IPS-18c (cell line): Measurements from ENCODE around the gene LIN54.
"Not testable (repeated sequence)": the region's sequence is repeated elsewhere in the genome, so short reads cannot be mapped to it uniquely, and the experiment has no call there.

ENCODE experiments used
- H3K4me3 ChIP-seq: 2 replicates; pipeline ENCODE4 v1.7.0; 2013; ENCODE audit warnings: low read depth, mild to moderate bottlenecking, low read length, moderate library complexity; ENCODE audit not compliant: insufficient read depth
- H3K9me3 ChIP-seq: one replicate; pipeline ENCODE4 v1.6.1; 2013; ENCODE audit warnings: mild to moderate bottlenecking, low read length, moderate library complexity; ENCODE audit not compliant: control insufficient read depth, insufficient read depth

LIN54 gene

DNA sequence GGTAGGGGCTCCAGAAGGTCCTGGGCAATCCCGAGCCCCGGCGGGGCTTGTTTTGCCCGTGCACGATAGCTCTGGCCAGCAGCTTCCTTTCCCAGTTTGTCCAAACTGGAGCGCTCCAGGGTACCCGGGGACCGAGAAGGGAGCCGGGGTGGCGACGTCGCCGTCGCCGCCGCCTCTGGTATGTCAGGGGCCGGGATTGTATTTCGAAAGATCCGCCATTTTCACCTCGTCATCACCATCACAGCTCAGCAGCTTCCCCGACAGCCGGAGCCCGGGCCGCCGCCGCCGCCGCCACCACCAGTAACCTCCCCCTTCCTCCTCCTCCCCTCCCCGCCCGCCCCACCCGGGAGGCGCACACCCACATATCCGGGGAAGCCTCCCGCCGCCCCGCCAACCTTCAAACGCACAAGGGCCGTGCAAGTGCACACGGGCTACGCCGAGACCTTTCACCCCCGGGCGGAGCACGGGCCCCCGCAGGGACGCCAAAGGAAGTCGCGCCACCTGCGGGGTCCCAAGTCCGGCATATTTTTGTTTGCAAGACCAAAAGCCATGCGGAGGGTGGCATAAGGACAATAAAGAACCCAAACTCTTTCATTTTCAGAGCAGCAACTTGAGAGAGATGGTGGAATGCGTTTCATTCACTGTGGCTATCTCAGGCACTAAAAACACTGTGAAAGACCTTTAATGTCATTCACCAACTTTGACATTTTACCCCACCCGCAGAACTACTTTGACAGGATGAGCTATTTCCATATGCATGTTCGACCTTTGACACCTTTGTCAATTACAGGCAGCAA, at the start of gene LIN54:
Gene LIN54 (minus strand): TSS at position 302 of the 797 bp plus-strand sequence. CDS start 25,979 bp downstream, outside the sequence.
- Histone ChIP-seq H3K4me3 (peak within 1 kb of the TSS; percentile 89), H3K9me3 (no peaks in the 10 kb centered on the region)

DNA sequence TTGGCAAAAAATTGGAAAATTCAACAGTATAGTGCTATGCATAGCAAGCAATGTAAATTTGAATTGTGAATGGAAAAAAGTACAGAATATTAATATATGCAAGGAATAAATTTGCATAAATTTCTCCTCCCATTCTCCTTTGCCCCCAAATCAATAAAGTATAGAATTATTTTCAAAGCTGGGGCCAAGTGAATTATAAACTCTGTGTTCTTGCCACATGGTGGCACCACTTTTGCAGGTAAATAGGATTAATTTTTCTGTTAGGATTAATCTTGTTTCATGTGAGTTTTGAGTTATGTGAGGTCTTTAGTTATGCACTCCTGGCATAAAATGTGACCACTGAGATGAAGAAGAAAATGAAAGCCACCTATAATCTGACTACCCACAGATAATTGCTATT, 44.3 kb upstream of the LIN54 start:
- Histone ChIP-seq H3K4me3 (no peak overlapping the region), H3K9me3 (no peaks in the 10 kb centered on the region)

DNA sequence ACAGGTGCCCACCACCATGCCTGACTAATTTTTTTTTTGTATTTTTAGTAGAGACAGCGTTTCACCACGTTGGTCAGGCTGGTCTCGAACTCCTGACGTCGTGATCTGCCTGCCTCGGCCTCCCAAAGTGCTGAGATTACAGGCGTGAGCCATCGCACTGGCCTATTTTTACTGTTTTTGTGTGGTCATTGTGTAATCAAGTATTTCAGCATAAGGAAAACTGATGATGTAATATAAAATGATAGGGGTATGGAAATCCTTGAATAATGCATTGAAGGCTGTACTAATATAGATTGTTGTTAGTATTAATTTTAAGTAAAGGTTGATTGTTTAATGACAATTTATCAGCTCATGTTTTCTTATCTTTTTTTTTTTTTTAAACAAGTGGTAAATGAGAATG, 38.2 kb upstream of the LIN54 start:
- not testable (repeated sequence) for H3K4me3 ChIP-seq, H3K9me3 ChIP-seq

DNA sequence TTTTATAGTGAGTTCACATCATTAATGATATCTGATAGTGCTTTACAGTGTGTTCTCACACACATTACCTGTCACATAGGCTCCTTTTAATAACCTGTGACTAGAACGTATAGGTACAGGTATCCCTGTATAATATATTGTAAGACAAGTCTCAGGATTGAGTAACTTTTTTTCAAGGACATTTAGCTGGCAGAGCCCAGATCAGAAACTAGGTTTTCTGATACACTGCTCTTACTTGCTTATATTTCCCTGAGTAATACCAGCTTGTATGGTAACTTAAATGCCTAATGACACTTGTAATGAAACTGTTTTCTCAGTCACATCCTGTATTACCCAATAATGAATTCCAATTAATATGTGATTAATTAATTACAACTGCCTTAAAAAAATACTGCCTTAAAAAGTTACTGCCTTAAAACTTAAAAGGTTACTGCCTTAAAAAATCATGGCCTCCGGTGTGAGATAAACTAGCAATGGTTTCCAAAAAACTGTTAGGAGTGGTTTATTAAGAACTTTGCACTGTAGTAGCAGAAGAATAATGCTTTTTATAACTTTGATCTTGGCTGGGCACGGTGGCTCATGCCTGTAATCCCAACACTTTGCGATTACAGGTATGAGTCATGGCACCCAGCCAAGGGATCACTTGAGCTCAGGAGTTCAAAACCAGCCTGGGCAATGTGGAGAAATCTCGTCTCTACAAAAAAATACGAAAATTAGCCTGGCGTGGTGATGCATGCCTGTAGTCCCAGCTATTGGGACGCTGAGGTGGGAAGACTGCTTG, 36.3 kb upstream of the LIN54 start:
- Histone ChIP-seq H3K4me3 (no peak overlapping the region), H3K9me3 (no peaks in the 10 kb centered on the region)

DNA sequence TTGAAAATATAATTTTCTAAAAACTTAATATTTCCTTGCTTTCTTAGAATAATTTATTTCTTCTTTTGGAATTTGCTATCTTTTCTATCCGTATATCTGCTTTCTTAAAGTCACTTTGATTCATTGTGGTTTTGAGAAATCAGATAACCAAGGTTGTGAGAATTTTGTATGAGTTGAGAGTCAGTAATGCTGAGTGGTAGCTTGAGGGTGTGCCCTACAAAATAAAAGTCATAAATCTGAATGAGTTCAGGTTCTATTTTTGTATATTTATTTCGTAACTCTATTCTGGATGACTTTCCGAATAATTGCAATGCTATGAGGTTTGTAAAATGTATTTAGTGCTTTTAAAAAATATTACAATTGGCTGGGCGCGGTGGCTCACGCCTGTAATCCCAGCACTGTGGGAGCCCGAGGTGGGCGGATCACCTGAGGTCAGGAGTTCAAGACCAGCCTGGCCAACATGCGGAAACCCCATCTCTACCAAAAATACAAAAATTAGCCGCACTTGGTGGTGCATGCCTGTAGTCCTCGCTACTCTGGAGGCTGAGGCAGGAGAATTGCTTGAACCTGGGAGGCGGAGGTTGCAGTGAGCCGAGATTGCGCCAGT, 33.3 kb upstream of the LIN54 start:
- no peak overlapping the region for H3K4me3 ChIP-seq
- no peaks in the 10 kb centered on the region for H3K9me3 ChIP-seq

DNA sequence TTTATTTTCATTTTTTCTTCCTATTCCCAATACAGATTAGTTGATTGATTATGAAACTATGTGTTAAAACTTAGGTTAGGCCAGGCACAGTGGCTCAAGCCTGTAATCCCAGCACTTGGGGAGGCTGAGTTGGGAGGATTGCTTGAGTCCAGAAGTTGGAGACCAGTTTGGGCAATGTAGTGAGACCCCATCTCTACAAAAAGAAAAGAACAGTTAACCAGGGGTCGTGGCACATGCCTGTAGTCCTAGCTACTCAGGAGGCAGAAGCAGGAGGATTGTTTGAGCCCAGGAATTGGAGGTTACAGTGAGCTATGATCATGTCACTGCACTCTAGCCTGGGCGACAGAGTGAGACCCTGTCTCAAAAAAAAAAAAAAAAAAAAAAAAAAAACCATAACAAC, 32.5 kb upstream of the LIN54 start:
- H3K9me3 ChIP-seq, H3K4me3 ChIP-seq: not testable (repeated sequence)

DNA sequence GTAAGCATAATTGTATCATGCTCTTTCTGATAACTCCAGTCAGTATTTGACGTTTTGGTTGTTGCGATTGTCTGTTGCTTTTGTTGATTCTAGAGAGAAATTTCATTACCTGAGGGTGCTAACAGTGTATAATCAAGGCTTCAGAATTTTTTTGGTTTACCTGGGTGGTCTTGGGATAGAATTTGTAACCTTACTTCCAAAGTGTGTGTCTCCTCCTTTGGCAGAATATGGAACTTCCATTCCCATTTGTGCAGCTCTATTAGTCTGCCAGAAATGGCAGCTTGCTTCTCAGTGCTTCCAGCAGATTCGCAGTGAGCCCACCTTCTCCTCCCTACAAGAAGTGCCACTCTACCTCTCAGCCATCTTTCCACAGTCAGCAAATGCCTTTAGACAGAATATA, 29.6 kb upstream of the LIN54 start:
- Histone ChIP-seq H3K9me3 (no peaks in the 10 kb centered on the region), H3K4me3 (no peak overlapping the region)

DNA sequence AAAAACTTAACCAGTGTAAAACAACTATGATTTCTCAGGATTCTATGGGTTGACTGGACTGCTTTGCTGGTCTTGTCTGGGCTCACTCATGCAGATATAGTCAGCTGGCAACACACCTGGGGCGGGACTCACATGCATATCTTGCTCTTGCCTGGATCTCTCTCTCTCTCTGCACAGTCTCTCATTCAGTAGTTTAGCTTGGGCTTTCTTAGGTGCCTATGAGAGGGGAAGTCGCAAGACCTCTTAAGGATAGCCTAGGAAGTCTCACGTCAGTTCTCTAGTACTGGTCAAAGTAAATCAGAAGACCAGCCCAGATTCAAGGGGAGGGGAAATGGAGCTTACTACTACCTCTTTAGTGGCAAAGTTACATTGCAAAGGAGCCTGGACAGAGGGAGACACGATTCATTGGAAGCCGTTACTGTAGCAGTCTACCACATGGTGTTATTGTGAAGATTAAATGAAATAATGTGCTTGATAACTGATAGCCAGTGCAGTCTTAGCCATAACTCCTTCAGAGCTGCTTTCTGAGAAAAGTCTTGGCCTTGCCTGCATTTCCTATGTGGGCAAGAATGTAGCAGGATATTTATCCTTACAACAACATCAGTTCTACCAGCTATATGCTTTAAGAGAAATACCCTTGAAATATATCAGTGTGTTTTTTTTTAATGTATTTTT, 26.5 kb upstream of the LIN54 start:
- Histone ChIP-seq H3K9me3 (no peaks in the 10 kb centered on the region), H3K4me3 (no peak overlapping the region)

DNA sequence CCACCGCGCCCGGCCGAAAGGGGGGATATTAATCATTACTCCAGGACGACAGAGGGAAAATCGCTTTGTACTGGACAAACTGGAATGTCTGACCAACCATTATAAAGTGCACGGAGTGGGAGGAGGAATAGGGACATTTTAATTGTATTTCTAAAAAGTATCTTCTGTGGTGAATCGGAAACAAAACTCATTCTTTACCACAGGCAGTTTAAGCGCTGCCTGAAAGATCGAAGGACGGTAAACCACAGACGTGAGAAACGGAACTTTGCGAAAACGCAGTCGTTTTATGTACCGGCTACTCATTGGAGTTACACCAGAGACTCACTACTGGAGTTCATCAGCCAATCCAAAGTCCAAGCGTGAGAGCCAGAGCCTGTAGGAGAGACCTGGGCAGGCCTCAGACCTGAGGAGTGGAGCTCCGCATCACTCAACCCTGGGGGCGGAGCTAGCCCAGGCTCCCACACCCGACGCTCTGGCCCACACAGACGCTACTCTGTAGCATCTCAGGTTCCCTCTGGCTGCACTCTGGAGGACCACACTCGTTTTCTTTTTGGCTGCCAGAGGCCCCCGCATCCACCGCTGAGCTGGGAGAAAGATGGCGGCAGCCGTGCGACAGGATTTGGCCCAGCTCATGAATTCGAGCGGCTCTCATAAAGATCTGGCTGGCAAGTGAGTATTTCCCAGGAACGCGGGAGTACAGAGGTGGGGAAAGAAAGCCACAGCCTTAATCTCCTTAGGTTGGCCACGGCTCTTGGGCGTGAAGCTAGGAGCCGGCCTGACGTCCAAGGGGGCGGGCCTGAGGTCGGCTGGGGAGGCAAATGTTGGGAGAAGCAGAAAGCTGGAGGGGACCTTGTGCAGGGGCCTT, 24.2 kb upstream of the LIN54 start, which contains the start of gene COPS4:
Gene COPS4 (plus strand): TSS at position 554 of the 865 bp plus-strand sequence. CDS start 42 bp downstream, at position 596.
- H3K9me3 ChIP-seq: no peaks in the 10 kb centered on the region
- peak within 1 kb of the TSS; percentile 73 for H3K4me3 ChIP-seq

DNA sequence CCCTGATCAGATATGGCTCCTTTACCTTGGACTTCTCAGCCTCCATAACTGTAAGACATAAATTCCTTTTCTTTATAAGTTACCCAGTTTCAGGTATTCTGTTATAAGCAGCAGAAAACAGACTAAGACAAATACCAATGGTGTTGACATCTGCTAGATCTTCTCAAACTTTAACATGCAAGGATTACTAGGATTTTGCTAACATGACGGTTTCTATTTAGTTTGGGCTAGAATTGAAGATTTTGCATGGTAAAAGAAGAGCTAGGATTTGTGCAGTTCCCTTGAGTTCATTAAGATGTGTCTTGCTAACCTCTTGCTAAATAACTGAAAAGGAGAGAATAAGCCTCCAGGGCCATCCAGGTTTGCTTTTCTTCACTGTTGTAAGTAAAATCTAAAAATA, 19.1 kb upstream of the LIN54 start:
- H3K4me3 ChIP-seq: no peak overlapping the region

DNA sequence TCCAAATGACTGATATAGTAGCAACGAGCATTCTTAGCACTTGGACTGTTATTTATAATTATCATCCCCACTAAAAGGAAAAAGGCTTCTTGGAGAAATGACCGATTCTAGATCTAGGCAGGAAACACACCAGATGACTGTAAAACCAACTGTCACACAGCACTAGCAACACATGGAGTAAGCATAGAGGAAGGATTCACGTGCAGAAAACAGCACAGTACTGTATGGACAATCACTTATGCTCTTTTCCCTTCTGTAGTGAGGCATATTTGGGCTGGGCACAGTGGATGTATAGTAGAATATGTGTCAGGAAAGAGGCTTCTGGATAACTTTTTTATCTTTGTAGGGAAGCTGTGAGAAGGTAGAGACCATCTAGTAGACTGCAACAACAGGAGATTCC, 18.4 kb upstream of the LIN54 start:
- H3K4me3 ChIP-seq: no peak overlapping the region
- H3K9me3 ChIP-seq: no peaks in the 10 kb centered on the region

More for the DNA sequence above, 19.1 kb upstream of the LIN54 start:
- H3K9me3 ChIP-seq: no peaks in the 10 kb centered on the region

DNA sequence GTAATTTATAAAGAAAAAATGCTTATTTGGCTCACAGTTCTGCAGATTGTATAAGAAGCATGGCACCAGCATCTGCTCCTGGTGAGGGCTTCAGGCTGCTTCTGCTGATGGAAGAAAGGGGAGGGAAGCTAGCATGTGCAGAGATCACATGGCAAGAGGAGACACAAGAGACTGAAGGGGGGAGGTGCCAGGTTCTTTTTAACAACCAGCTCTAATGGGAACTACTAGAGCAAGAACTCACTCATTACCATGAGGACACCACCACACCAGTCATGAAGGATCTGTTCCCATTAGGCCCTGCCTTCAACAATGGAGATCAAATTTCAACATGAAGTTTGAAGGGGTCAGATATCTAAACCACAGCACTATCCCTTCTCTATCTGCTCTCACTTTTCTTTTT, 14.9 kb upstream of the LIN54 start:
- H3K4me3 ChIP-seq: no peak overlapping the region
- no peaks in the 10 kb centered on the region for H3K9me3 ChIP-seq

DNA sequence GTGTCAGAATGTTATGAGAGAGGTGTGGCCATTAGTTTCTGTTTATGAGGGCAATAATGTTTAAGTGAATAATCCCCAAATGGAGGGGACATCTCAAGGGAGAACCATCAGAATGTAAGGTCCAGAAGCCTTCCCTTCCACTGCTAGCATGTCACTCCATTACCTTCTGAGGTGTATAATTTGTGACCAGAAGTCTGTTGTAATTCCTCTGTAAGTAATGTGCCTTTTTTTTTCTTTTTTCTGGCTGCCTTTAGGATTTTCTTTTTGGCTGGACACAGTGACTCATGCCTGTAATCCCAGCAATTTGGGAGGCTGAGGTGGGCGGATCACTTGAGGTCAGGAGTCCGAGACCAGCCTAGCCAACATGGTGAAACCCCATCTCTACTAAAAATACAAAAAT, 13.6 kb upstream of the LIN54 start:
- H3K9me3 ChIP-seq: no peaks in the 10 kb centered on the region
- no peak overlapping the region for H3K4me3 ChIP-seq

DNA sequence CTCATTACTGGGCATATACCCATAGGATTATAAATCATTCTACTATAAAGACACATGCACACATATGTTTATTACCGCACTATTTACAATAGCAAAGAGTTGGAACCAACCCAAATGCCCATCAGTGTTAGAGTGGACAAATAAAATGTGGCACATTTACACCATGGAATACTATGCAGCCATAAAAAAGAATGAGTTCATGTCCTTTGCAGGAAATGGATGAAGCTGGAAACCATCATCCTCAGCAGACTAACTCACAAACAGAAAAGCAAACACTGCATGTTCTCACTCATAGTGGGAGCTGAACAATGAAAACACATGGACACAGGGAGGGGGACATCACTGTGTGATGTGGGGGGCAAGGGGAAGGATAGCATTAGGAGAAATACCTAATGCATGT, 13.0 kb upstream of the LIN54 start:
- not testable (repeated sequence) for H3K9me3 ChIP-seq, H3K4me3 ChIP-seq

DNA sequence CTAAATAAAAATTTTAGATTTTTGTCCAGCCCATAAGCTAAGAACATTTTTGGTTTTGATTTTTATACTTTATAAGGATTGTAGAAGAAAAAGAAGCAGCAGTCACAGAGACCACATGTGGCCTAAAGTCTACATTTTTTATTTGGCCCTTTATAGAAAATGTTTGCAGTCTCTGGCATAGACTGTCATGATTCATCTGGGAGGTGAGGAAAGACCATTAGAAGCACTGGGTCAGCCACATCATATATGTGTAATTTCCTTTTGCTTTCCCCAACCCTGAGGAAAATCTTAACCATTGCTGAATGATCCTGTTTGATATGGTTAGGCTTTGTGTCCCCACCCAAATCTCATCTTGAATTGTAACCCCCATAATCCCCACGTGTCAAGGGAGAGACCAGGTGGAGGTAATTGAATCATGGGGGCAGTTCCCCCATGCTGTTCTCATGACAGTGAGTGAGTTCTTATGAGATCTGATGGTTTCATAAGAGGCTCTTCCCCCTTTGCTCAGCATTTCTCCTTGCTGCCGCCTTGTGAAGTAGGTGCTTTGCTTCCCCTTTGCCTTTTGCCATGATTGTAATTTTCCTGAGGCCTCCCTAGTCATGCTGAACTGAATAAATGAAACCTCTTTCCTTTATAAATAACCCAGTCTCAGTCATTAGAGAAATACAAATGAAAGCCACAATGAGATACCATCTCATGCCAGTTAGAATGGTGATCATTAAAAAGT, 12.3 kb upstream of the LIN54 start:
- no peak overlapping the region for H3K4me3 ChIP-seq
- H3K9me3 ChIP-seq: no peaks in the 10 kb centered on the region
